SH-SY5Y (cell line): ENCODE results near the gene CCNA2.

Experiments used
- GATA2 ChIP-seq: IDR thresholded peaks from 2 replicates; pipeline ENCODE4 v1.6.1; 2011; ENCODE audit warnings: mild to moderate bottlenecking, low read depth, low read length
- GATA3 ChIP-seq: IDR thresholded peaks from 2 replicates; pipeline ENCODE4 v1.6.1; 2011; ENCODE audit warnings: low read depth, mild to moderate bottlenecking, low read length, moderate library complexity

DNA sequence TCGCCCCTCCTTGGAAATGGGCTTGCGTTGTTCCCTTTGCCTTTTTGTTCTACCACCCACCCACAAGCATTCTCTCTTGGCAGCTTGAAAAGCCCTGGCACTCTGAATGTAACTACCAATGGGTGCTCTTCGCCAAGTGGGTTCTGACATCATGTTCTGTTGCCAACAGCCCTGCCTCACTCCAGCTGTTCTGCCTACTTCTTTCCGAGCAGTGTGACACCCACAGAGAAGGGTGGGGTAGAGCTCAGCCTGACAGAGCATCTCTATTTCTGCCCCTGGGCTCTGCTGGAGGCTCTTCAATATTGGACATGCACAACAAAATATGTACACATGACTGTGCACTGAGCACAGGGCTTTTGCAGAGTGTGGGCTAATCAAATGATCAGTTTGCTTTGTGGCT is 38.2 kb downstream of the CCNA2 start:
- TF ChIP-seq GATA3 (no peak), GATA2 (no peak)
